GM12878 (cell line): ENCODE results near the gene ABL2. TPM values are rescaled to one million over a fixed set of nuclear protein-coding genes. Genes with fewer than 3 reads are reported as not detected.

Source experiments
- ATAC-seq: fragments of 200-7000 bp; cut with Tn5 transposase; 3 replicates; pipeline ENCODE4 v1.9.1; 2020; ENCODE audit warnings: mild to moderate bottlenecking, moderate library complexity
- BruUV-seq: library from RNA; stranded (reverse); fragments of 400-500 nt; replicated peaks from 2 replicates; lab custom pipeline; 2021; lab: Mats Ljungman, UMichigan
- CTCF ChIA-PET: fragments of 300-600 bp; sonication (Branson Sonifier 250); formaldehyde crosslinking; extraction: SDS; loops from one replicate; lab custom pipeline; 2021; ENCODE audit warnings: inconsistent platforms; lab: Yijun Ruan, JAX
- POLR2A ChIA-PET: fragments of 350-600 bp; formaldehyde crosslinking; extraction: SDS; loops from one replicate; lab custom pipeline; 2021; ENCODE audit warnings: inconsistent platforms; lab: Charles Lee
- RAD21 ChIA-PET: fragments of 300-600 bp; sonication (Branson Sonifier 250); formaldehyde crosslinking; loops from one replicate; lab custom pipeline; 2023; ENCODE audit warnings: antibody characterized with exemption; ENCODE audit not compliant: unreplicated experiment; lab: Charles Lee
- SMC1A ChIA-PET: fragments of 300-600 bp; sonication (Branson Sonifier 250); formaldehyde crosslinking; loops from one replicate; lab custom pipeline; 2023; ENCODE audit not compliant: unreplicated experiment, uncharacterized antibody; lab: Charles Lee
- DNase-seq: peaks from one replicate; pipeline ENCODE4 v3.0.0-alpha.2; 2011; ENCODE audit warnings: low read depth, low spot score
- FAIRE-seq: peaks from 3 replicates; lab custom pipeline; 2011; peaks lifted over from hg19 to GRCh38; lab: Jason Lieb, UNC
- H2AFZ ChIP-seq: 2 replicates; pipeline ENCODE4 v1.6.0; 2011; ENCODE audit warnings: low read depth, low read length, control low read depth; ENCODE audit not compliant: control insufficient read depth
- H3K27ac ChIP-seq: 2 replicates; pipeline ENCODE4 v1.5.1; 2011; ENCODE audit warnings: control low read depth; ENCODE audit not compliant: control insufficient read depth, insufficient read depth
- H3K27me3 ChIP-seq, 2 experiments: replicated peaks in 1 of 2; 2 replicates each; pipeline versions ENCODE4 v1.6.0 to v1.6.1; 2011; ENCODE audit warnings: low read length in 1 of 2; ENCODE audit not compliant: control insufficient read depth in 2 of 2, insufficient read depth in 2 of 2
- H3K36me3 ChIP-seq, 2 experiments: 2 replicates each; pipeline ENCODE4 v1.5.1; 2011; ENCODE audit warnings: low read length in 1 of 2; ENCODE audit not compliant: control insufficient read depth in 2 of 2, insufficient read depth in 2 of 2
- H3K4me1 ChIP-seq: 2 replicates; pipeline ENCODE4 v1.6.1; 2011; ENCODE audit warnings: mild to moderate bottlenecking, low read length, moderate library complexity, mixed read lengths; ENCODE audit not compliant: control insufficient read depth, insufficient read depth
- H3K4me2 ChIP-seq: 2 replicates; pipeline ENCODE4 v1.6.0; 2011; ENCODE audit warnings: control low read depth; ENCODE audit not compliant: control insufficient read depth, insufficient read depth
- H3K4me3 ChIP-seq: fragments of 200-600 bp; sonication (generic); 2 replicates; pipeline ENCODE4 v1.5.1; 2016
- H3K79me2 ChIP-seq: 2 replicates; pipeline ENCODE4 v1.6.0; 2011; ENCODE audit warnings: low read length; ENCODE audit not compliant: control insufficient read depth, insufficient read depth
- H3K9ac ChIP-seq: 2 replicates; pipeline ENCODE4 v1.8.0; 2011; ENCODE audit warnings: low read length, control low read depth, mixed read lengths; ENCODE audit not compliant: control insufficient read depth, insufficient read depth
- H3K9me3 ChIP-seq: replicated peaks from 3 replicates; pipeline ENCODE4 v1.5.1; 2011; ENCODE audit warnings: mild to moderate bottlenecking, low read length; ENCODE audit not compliant: control insufficient read depth, insufficient read depth
- H4K20me1 ChIP-seq: 2 replicates; pipeline ENCODE4 v1.6.0; 2011; ENCODE audit not compliant: control insufficient read depth, insufficient read depth
- BRCA1 ChIP-seq: IDR thresholded peaks from 2 replicates; pipeline ENCODE4 v1.6.1; 2011; ENCODE audit warnings: low read depth, low read length, improper control_type of control experiment
- EP300 ChIP-seq, 2 experiments: fragments of 150-350 bp in 1 of 2; IDR thresholded peaks; 2 replicates each; pipeline ENCODE4 v1.6.1; 2011 to 2012; ENCODE audit warnings: low read depth in 2 of 2, low read length in 2 of 2, borderline replicate concordance in 1 of 2, improper control_type of control experiment in 1 of 2, inconsistent platforms in 1 of 2; ENCODE audit not compliant: control insufficient read depth in 1 of 2
- FOXK2 ChIP-seq: fragments of 450-650 bp; IDR thresholded peaks from 2 replicates; pipeline ENCODE4 v1.6.1; 2017; ENCODE audit warnings: mild to moderate bottlenecking, moderate library complexity
- IKZF1 ChIP-seq: fragments of 450-650 bp; conservative IDR thresholded peaks from 2 replicates; pipeline ENCODE4 v1.6.1; 2017; ENCODE audit warnings: antibody characterized with exemption, mild to moderate bottlenecking
- MXI1 ChIP-seq: fragments of 150-350 bp; IDR thresholded peaks from 2 replicates; pipeline ENCODE4 v1.6.1; 2011; ENCODE audit warnings: low read depth, mild to moderate bottlenecking, inconsistent platforms, low read length, improper control_type of control experiment
- NFIC ChIP-seq: IDR thresholded peaks from 2 replicates; pipeline ENCODE4 v1.6.1; 2012; ENCODE audit warnings: low read depth, mild to moderate bottlenecking, inconsistent platforms, low read length, moderate library complexity
- NR2C1 ChIP-seq: fragments of 450-650 bp; IDR thresholded peaks from 2 replicates; pipeline ENCODE4 v1.6.1; 2017; ENCODE audit warnings: antibody characterized with exemption, mild to moderate bottlenecking, moderate library complexity
- NR2F1 ChIP-seq: fragments of 450-650 bp; conservative IDR thresholded peaks from 2 replicates; pipeline ENCODE4 v1.6.1; 2017; ENCODE audit warnings: mild to moderate bottlenecking
- POU2F2 ChIP-seq: IDR thresholded peaks from 3 replicates; pipeline ENCODE4 v1.6.1; 2011; ENCODE audit warnings: low read depth, mild to moderate bottlenecking, low read length, borderline replicate concordance
- RCOR1 ChIP-seq: conservative IDR thresholded peaks from 2 replicates; pipeline ENCODE4 v1.6.1; 2012; ENCODE audit warnings: low read depth, low read length, improper control_type of control experiment
- STAT1 ChIP-seq: fragments of 450-650 bp; conservative IDR thresholded peaks from 2 replicates; pipeline ENCODE4 v1.6.1; 2014; ENCODE audit warnings: antibody characterized with exemption, mild to moderate bottlenecking
- SUPT20H ChIP-seq: IDR thresholded peaks from 2 replicates; pipeline ENCODE4 v1.6.1; 2011; ENCODE audit warnings: low read depth, mild to moderate bottlenecking, low read length, moderate library complexity, borderline replicate concordance; ENCODE audit not compliant: control insufficient read depth
- WGBS: methylation state at CpG from one replicate; pipeline ENCODE4 v1.1.6; 2016; ENCODE audit warnings: low lambda C conversion rate; ENCODE audit not compliant: insufficient replicate concordance, insufficient coverage; ENCODE audit errors: missing lambda C conversion rate; 5-methylcytosine and 5-hydroxymethylcytosine counted together
- in situ Hi-C: fragments of 300-500 bp; cut with MboI; formaldehyde crosslinking; loops from 9 replicates; pipeline ENCODE4 v1.14.3; 2018; ENCODE audit warnings: mixed read lengths
- intact Hi-C: fragments of 100-400 bp; cut with micrococcal nuclease; formaldehyde crosslinking; loops from one replicate; pipeline ENCODE4 v1.14.2; 2022; ENCODE audit not compliant: unreplicated experiment
- polyA plus RNA-seq, 11 experiments: library from polyadenylated mRNA; depleted of rRNA in 4 of 11; unstranded in 6 of 11; stranded (reverse) in 5 of 11; fragments of >200 nt; fragmentation: Nextera tagmentation in 4 of 11; fragmentation: Illumina TruSeq in 1 of 11; extraction: Ambion mirVana in 4 of 11; extraction: Trizol in 1 of 11; gene quantifications; 1 replicate in 1 of 11; 2 replicates in 10 of 11; pipeline versions ENCODE4 v1.2.1 to v1.2.3, GENCODE V29; 2011 to 2016; ENCODE audit warnings: inconsistent platforms in 2 of 11, missing spikeins in 2 of 11, low read depth in 1 of 11
- total RNA-seq, 4 experiments: library from RNA; depleted of rRNA in 3 of 4; stranded (reverse); fragments of >200 nt in 3 of 4; fragmentation: Illumina TruSeq in 1 of 4; extraction: Trizol in 1 of 4; gene quantifications; 2 replicates each; pipeline versions ENCODE4 v1.2.1 to v1.2.3, GENCODE V29; 2013 to 2021
- TF ChIP-seq, protein P1 (sequence below): fragments of 450-650 bp; IDR thresholded peaks from 2 replicates; pipeline ENCODE4 v1.6.1; 2017; ENCODE audit warnings: antibody characterized with exemption, mild to moderate bottlenecking, moderate library complexity
- TF ChIP-seq, protein P2 (sequence below): fragments of 450-650 bp; IDR thresholded peaks from 2 replicates; pipeline ENCODE4 v1.6.1; 2017; ENCODE audit warnings: low read depth, mild to moderate bottlenecking, moderate library complexity
- TF ChIP-seq, protein P3 (sequence below): IDR thresholded peaks from 2 replicates; pipeline ENCODE4 v1.6.1; 2012; ENCODE audit warnings: low read depth, low read length, improper control_type of control experiment
- TF ChIP-seq, protein P4 (sequence below), 3 experiments: IDR thresholded peaks in 2 of 3; conservative IDR thresholded peaks in 1 of 3; 2 replicates each; pipeline ENCODE4 v1.5.1; 2011; ENCODE audit warnings: low read depth in 3 of 3, low read length in 3 of 3, mild to moderate bottlenecking in 3 of 3, control low read depth in 2 of 3, moderate library complexity in 2 of 3, inconsistent platforms in 1 of 3, mixed read lengths in 1 of 3; ENCODE audit not compliant: control insufficient read depth in 2 of 3, insufficient read depth in 1 of 3; ENCODE audit errors: extremely low read depth in 1 of 3

The ABL2 gene
- total and polyA plus RNA-seq, 10 of the 15 experiments (the other 5 are each of a cell fraction or from before 2014, with no cell fraction given) = 0.57 to 9.4 (median 3.6) TPM

DNA sequence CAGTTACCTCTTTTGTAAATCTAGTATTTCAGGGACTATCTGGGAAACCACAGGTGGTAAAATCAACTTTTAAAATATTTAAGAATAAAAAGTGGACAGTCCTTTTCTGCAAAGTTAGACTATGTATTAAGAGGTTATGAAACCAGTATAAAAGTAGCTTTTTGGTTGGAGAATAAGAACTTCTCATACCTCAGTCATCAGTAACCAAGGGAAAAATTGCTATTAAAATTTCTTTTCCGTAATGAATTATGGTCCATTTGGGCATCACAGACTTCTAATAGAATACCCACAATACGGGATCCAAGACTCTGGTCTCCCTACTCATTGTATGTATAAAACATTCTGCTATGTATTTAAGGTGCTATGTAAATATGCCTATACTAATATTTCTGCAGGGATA lies 51.9 kb downstream of the ABL2 start (continued):
- TF ChIP-seq, protein P1, sequence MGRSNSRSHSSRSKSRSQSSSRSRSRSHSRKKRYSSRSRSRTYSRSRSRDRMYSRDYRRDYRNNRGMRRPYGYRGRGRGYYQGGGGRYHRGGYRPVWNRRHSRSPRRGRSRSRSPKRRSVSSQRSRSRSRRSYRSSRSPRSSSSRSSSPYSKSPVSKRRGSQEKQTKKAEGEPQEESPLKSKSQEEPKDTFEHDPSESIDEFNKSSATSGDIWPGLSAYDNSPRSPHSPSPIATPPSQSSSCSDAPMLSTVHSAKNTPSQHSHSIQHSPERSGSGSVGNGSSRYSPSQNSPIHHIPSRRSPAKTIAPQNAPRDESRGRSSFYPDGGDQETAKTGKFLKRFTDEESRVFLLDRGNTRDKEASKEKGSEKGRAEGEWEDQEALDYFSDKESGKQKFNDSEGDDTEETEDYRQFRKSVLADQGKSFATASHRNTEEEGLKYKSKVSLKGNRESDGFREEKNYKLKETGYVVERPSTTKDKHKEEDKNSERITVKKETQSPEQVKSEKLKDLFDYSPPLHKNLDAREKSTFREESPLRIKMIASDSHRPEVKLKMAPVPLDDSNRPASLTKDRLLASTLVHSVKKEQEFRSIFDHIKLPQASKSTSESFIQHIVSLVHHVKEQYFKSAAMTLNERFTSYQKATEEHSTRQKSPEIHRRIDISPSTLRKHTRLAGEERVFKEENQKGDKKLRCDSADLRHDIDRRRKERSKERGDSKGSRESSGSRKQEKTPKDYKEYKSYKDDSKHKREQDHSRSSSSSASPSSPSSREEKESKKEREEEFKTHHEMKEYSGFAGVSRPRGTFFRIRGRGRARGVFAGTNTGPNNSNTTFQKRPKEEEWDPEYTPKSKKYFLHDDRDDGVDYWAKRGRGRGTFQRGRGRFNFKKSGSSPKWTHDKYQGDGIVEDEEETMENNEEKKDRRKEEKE = no peak
- TF ChIP-seq NFIC (no peak), FOXK2 (no peak), MXI1 (no peak), POU2F2 (no peak), BRCA1 (no peak)
- TF ChIP-seq, protein P2, sequence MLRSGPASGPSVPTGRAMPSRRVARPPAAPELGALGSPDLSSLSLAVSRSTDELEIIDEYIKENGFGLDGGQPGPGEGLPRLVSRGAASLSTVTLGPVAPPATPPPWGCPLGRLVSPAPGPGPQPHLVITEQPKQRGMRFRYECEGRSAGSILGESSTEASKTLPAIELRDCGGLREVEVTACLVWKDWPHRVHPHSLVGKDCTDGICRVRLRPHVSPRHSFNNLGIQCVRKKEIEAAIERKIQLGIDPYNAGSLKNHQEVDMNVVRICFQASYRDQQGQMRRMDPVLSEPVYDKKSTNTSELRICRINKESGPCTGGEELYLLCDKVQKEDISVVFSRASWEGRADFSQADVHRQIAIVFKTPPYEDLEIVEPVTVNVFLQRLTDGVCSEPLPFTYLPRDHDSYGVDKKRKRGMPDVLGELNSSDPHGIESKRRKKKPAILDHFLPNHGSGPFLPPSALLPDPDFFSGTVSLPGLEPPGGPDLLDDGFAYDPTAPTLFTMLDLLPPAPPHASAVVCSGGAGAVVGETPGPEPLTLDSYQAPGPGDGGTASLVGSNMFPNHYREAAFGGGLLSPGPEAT = no peak

DNA sequence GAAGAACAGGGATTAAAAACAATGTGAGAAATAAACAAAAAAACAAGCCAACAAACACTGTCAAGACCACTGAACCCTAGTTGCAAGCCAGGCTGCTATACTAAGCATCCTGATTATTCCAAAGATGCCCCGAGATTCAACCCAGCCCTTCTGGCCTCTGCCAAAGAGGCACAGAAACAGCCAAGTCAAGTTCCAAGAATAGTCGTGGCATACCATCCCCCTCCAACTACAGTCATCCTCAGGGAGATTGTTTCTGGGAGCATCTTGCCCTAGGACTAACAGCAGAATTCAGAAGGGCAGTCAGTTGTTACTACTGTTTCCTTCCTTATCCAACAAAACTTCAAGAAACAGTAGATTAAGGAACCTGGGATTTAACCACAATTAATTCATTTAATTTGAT lies 52.3 kb downstream of the ABL2 start:
- TF ChIP-seq NR2F1 (no peak), SUPT20H (no peak), EP300 (IDR thresholded peaks at IDR 0.05; ENCODE audit: borderline replicate concordance in 1 of 2, control insufficient read depth in 1 of 2, low read depth in 2 of 2, low read length in 2 of 2) (no peak), NR2C1 (no peak), STAT1 (no peak), RCOR1 (no peak), IKZF1 (no peak)
- TF ChIP-seq, protein P3, sequence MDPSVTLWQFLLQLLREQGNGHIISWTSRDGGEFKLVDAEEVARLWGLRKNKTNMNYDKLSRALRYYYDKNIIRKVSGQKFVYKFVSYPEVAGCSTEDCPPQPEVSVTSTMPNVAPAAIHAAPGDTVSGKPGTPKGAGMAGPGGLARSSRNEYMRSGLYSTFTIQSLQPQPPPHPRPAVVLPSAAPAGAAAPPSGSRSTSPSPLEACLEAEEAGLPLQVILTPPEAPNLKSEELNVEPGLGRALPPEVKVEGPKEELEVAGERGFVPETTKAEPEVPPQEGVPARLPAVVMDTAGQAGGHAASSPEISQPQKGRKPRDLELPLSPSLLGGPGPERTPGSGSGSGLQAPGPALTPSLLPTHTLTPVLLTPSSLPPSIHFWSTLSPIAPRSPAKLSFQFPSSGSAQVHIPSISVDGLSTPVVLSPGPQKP = no peak
- TF ChIP-seq, protein P4, sequence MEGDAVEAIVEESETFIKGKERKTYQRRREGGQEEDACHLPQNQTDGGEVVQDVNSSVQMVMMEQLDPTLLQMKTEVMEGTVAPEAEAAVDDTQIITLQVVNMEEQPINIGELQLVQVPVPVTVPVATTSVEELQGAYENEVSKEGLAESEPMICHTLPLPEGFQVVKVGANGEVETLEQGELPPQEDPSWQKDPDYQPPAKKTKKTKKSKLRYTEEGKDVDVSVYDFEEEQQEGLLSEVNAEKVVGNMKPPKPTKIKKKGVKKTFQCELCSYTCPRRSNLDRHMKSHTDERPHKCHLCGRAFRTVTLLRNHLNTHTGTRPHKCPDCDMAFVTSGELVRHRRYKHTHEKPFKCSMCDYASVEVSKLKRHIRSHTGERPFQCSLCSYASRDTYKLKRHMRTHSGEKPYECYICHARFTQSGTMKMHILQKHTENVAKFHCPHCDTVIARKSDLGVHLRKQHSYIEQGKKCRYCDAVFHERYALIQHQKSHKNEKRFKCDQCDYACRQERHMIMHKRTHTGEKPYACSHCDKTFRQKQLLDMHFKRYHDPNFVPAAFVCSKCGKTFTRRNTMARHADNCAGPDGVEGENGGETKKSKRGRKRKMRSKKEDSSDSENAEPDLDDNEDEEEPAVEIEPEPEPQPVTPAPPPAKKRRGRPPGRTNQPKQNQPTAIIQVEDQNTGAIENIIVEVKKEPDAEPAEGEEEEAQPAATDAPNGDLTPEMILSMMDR (IDR thresholded peaks at IDR 0.05 in 2 of 3, conservative IDR thresholded peaks at IDR 0.05 in 1 of 3; ENCODE audit: control insufficient read depth in 2 of 3, extremely low read depth in 1 of 3, insufficient read depth in 1 of 3, low read depth in 3 of 3, low read length in 3 of 3) = no peak
- in situ Hi-C loops = no loop called here
- 58% methylated on average over 2 of the region's 2 CpGs for WGBS
- Histone ChIP-seq H2AFZ (no peak overlapping the region), H3K9me3 (no peaks in the 10 kb centered on the region), H3K27me3 (no peaks in the 10 kb centered on the region), H3K4me1 (no peaks in the 10 kb centered on the region), H3K9ac (no peak overlapping the region), H3K79me2 (no peaks in the 10 kb centered on the region), H3K4me2 (no peak overlapping the region), H4K20me1 (no peaks in the 10 kb centered on the region), H3K27ac (no peak overlapping the region), H3K36me3 (no peaks in the 10 kb centered on the region), H3K4me3 (no peak overlapping the region)
- DNase-seq (no peak), ATAC-seq (no peak), FAIRE-seq (no peak)
- POLR2A ChIA-PET = no interaction called here
- intact Hi-C loops = no loop called here
- RAD21 ChIA-PET = no interaction called here
- SMC1A ChIA-PET = interaction anchor here (1.9 kb wide), 1 partner anchor 56 kb away, joined by 5 read pairs; no protein-coding TSS in a partner anchor
- BruUV-seq = no TSS peak
- CTCF ChIA-PET = no interaction called here
